Embryonic facial prominence (tissue), 1 donor: ENCODE results near the gene GSK3B.

ENCODE experiments used
- DNase-seq: peaks from one replicate; pipeline ENCODE4 v3.0.0-alpha.2; 2016; ENCODE audit errors: extremely low spot score

The GSK3B gene

DNA sequence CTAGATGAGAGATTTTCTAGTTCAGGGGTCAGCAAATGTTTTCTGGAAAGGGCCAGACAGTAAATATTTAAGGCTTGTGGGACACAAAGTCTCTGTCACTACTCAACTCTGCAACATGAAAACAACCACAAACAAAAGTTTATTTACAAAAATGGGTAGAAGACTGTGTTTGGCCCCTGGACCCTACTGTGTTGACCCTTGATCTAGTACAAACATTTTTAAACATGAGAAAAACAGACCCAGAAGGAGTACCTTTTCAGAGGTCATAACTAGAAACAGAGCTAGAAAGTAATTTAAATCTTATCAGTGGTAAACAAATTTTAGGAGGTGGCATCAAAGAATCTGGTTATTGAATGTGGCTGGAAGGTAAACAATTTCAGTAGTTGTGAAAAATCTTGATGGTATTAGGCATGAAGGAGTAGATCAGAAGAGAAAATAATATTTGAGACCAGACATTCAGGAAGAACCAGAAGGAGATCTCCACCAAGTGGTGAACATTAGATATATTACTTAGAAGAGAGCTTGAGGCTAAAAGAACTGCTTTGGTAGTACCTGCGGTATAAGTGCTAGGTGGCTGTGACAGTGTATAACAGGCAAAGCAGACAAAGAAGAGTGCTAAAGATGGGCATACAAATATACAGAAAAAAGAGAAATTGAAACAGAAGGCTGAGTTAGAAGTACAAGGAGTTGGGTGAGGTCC lies 210.6 kb downstream of the GSK3B start:
- DNase-seq = no peak

DNA sequence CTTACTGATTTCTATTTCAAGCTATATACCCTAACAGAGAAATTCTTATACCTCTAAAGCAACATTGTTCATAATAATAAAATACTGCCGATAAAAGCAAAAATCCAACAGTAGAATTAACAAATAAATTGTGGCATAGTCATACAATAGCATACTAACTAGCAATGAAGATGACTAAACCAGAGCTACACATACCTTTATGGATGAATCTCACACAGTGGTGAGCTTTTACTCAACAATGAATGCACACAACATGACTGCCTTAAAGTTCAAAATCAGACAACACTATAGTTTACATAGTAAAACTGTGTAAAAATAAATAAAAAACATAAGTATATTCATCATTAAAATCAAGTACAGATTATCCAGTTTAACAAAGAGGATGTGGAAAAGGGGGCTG lies 213.3 kb downstream of the GSK3B start:
- DNase-seq = no peak

DNA sequence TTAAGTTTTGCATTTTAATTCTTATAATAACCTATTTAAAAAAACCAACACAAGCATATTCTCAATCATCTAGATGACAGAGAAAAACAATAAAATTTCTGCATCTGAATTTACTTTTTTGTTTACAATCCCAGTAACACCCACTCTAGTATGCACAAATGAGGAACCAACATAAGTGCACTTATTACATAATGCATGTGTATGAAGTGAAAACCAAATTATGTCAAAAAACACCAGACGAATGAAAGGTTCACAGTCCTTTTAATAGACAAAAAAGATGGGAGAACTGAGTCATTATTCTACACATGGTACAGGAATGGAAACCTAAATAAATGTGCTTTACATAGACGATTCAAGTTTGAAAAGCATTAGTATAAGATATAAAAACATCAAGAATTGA lies 220.6 kb downstream of the GSK3B start:
- DNase-seq = no peak

DNA sequence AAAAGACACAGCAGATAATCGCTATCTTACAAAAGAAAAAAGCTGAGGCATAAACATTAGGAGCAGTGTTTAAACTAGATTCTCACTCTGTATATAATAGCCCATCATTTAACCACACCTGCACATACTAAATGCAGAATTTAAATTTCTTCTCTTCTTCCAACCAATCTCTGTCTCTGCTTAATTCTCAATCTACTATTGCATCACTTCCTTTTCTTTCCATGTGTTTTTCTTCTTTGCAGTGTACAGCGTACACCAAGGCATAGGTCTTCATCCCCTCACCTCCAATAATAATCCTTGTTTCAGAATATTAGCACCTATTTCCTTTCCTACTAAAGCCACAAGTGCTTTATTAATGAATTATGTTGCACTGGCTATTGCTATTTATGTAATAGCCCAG lies 221.5 kb downstream of the GSK3B start:
- DNase-seq = no peak

DNA sequence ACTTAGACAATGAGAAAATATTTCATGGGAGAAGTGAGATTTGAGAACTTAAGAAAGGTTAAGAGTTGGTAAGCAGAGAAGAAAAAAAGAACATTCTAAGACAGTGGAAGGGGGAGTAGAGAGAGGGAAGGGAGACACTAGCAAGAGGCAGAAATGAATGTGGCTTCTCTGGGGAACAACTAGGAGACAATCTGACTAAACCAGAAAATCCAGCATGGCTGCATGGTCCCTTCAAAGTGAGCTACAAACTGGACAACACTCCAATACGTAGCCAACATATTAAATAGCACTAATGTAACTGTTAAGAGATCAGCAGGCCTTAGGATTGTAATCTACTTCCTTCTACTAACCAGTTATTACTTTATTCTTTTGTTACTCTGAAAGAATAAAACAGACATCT lies 222.7 kb downstream of the GSK3B start:
- no peak for DNase-seq

DNA sequence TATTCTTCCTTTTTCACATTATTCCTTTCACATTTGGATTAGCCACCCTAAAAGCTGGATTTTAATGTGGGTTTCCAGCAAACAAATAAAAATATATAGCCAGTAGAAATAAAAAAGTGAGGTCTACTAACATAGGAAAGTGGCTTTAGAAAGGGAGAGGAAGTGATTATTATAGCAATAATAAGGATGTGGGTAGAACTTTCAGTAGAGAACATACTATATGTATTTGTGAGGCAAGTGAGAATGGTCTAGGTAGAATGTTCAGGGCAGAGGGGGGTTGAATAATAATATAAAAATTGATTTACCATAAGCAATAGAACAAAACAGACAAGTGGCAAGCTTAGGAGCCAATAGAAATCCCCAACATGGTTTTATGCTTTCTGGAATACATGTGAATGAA lies 223.7 kb downstream of the GSK3B start:
- DNase-seq = no peak

DNA sequence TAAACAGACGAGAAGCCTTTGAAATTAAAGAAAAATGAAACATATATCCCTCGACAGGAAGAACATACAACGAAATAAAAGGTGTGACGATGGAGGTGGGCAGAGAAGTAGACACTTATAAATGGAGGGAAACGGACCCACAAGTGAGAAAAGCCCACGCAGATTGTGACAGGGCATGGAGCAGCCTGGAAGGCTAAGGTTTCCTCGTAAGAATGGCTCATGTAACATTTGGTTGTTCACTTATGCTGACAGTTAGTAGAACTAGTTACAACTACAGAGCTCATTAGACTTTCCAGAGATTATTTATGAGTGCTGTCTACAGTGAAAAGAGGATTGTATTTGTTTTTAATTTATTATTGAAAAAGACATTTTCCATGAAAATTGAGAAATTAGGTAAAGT lies 229.8 kb downstream of the GSK3B start:
- DNase-seq = no peak

DNA sequence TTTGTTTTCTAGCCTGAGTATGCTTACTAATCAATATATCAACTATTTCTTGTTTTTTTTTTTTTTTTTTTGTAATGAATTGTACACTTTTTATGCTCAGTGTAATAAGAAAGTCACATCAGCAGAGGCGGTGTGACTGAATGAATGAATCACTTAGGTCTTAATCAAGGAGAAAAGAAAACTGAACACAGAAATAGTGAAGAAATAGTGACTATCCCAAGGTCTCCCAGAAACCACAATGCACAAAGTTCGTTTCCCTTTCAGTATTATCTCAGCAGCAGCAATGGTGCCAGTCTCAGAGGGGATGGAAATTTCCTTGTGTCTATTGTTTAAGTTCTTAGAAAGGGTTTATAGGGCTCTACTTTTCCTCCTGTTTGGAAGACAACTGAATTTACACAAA lies 231.6 kb downstream of the GSK3B start:
- no peak for DNase-seq

DNA sequence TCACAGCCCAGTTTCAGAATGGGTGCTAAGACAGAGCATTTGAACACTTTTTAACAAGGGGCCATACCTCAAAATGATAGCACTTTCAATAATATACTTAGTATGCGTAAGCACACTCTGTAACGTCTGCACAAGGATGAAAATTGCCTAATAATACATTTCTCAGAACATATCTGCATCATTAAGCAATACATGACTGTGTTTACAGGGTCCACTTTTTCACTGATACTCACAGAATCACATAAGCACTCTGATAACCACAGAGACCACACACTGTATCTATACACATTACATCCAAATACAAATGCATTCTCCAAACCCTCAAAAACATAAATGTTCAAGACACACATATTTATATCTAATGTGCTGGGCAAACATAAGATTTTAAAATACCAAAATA lies 232.6 kb downstream of the GSK3B start:
- DNase-seq = no peak

DNA sequence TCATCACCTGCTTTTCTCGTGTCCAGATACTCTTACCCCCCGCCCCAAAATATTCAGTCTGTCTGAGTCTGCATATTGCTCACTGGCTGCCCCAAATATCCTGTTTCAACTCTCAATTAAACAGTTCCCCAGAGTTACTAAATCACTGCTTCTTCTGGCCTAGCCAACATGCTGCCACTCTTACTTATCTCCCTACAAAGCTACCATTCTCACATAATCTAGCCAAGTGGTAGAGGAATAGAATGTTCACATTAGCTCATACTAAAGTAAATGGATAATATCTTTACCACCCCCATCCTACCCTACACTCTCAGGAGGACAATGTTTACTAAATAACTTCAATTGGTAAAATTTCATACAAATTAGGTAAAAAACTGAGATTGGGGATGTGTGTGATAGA lies 234.5 kb downstream of the GSK3B start:
- no peak for DNase-seq

DNA sequence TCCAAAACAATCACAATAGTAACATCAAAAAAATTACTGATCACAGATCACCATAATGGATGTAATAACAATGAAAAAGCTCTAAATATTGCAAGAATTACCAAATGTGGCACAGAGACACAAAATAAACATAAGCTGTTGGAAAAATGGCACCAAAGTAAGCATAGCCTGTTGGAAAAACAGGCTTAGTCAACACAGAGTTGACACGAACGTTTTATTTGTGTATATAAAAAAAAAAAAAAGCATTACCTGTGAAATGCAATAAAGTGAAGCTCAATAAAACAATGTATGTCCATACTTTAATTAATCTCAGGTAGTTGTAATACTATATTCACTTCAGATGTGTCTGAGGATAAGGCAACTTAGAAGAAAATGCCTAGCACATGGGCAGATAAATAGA lies 235.3 kb downstream of the GSK3B start:
- DNase-seq = no peak

DNA sequence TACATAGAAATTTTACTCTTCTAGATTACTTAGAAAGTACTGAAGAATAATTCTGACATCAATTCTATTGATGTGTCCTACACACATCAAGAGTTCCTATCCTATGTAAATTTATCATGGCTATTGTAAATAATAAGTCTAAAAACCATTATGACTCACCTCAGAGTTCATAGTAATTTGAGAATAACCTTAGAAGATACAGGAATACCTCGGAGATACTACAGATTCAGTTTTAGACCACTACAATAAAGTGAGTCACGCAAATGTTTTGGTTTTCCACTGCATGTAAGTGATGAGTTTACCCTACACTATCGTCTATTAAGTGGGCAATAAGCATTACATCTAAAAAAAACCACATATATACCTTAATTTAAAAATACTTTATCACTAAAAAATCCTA lies 237.6 kb downstream of the GSK3B start:
- DNase-seq = no peak

DNA sequence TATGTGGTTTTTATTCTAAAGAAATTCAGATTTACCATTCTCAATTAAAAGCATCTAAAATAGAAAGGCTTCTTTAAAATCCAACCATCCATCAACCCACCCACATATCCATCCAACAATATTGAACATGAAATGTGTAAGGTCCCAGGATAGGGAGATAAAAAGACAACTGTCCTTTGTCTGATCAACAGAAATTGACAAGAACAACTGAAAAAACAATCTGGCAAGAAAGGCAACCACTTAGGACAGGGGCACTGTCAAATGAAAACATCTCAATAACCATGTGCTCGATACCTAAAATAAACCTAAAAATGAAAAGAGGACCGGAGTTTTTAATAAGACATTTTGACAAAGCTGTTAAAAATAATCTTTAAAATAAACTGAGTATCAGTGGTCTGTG lies 245.1 kb downstream of the GSK3B start:
- DNase-seq = no peak

DNA sequence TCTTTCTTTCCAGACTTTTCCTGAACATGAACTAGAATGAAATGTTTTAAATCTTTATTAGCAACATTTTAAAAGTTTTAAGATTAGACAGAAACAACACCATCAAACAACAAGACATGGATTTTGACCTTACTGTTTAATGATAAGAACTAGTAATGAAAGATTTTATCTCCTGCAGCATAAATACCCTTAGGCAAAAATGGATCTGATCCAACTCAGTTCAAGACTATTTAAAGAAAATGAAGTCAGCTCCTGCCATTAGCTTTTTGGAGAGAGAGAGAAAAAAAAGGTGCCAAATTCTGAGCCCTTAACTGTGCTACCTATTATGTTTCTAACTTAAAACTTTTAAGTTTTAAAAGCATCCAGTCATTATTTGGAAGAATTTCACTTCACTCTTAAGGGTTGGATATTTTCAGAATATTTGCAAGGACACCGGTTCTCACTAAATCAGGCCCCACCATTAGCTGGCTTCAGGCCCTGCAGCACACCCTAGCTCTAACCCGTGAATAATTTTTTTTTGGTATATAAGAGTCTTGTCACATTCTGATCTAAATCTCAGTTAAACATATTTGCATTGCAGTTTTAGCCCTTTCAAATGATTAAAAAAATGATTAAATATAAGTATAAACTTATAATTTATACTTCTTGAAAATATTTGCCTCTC lies 252.3 kb downstream of the GSK3B start:
- no peak for DNase-seq

DNA sequence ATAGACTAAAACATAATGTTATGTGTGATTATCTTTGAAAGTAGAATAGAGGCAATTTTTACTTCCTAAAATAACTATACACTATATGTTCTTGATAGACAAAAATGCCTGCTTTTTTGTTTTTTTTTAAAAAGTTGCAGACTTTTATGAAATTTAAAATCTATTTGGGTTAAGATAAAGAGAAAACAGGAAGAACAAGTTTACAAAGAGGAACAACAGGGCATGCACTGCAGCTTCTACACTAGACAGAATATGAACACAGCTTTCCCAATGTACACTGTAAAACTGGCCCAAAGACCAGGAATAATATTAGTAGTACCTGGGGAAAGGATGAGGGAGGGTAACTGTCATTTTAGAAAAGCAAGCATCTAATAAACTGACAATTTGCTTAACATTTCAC lies 258.7 kb downstream of the GSK3B start:
- DNase-seq = no peak

DNA sequence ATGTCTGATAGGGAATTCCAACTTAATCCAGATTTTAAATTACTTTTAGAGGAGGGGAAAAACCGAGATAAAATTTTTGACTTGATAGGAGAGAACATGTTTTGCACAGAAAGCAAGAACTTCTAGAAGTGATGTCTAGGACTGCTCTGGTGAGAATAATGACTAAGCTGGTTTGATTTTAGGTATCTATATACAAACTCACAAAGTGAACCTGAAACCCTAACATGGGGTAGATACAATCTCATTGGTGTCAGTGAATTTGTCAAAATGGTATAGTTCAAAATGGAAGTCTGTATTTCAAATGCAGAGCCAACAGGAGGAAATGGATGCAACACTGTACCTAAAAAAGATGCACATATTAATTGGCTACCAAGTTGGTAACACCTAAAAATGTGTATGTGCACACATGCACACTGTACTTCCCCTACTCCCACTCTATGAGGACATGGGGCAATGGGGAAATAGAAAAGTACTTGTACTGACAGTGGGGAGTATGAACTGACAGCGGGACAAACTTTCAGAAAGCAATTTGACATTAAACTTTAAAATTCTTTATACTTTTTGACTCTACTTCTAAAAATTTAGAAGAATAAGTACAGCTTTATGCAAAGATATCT lies 259.4 kb downstream of the GSK3B start:
- DNase-seq = no peak

DNA sequence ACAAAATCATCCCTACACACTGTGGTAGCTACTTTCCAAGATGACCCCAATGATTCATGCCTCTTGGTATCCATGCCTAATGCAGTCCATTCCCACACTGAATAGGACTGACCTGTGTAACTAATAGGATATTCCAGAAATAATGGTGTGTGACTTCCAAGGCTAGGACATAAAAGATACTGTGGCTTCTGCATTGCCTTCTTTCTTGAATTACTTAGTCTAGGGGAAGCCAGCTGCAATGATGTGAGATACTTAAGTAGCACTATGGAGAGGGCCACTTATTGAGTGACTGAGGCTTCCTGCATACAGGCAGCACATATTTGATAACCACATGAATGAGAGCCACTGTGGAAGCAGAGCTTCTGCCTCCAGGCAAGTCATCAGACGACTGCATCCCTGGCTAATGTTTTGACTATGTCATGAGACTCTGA lies 262.3 kb downstream of the GSK3B start:
- DNase-seq = no peak

DNA sequence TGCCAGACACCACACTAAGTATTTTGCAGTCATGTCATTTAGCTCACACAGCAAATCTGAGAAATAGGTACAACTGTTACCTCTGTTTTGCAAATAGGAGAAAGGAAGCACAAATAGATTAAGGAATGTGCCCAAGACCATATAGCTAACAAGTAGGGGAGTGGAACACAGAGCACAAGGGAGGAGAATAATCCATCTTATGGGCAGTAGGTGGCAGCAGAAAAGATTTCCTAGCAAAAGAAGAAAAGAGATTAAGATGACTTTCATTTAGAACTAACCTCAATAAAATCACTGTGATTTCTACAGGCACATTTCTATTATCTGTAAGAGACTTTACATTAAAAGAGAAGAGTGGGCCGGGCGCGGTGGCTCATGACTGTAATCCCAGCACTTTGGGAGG lies 263.2 kb downstream of the GSK3B start:
- DNase-seq = no peak

DNA sequence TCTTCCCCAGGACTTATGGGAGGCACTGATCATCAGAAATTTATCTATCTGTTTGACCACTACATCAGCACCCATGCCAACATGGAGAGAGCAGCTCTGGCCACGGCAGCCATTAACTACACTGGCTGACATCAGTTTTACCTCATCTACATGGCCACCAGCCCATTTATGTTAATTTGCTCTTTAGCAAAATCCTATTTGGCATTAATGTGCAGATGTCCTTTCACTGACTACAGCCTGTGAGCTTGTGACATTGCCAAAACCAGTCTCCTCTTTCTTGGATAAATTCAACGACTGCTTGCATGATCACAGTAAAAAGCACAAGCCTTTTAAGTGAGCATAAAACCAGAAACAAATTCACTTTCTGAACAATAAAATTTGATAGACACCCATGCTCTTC lies 264.8 kb downstream of the GSK3B start:
- DNase-seq = no peak

DNA sequence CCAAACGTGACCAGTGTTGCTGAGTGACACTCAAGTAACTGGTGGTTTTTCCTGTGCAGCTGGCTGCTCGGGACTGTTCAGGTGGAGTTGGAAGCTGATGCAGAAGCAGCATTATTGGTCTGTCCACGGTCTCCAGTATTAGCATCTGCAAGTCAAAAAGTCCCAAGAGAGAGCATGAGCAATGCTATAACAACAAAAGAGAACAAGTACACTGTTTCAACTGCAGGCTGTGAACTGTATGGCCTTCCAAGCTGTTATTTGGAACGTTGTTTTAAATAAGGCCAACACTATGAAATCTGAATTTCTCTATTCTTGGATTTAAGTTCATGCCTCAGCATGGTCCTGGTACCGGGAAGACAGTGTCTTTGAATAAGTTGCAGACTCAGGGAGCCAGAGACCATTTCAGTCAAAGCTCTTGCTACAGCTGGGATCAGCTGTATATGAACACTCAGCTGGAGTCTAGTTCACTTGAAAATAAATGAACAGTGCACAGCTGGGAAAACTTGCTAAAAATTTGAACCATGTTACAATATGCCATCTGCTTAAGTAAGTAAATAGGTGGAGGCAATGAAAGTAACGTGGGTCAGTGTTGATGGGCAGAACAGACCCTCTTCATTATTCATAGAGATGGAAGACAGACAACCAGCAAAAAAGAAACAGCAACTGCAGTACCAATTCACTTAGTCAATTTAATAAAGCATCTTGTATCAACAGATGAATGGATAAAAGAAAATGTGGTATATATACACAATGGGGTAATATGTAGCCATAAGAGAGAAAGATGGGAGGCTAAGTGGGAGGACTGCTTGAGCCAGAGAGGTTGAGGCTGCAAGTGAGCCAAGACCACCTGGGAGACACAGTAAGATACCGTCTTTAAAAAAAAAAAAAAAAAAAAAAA lies 267.3 kb downstream of the GSK3B start:
- no peak for DNase-seq

DNA sequence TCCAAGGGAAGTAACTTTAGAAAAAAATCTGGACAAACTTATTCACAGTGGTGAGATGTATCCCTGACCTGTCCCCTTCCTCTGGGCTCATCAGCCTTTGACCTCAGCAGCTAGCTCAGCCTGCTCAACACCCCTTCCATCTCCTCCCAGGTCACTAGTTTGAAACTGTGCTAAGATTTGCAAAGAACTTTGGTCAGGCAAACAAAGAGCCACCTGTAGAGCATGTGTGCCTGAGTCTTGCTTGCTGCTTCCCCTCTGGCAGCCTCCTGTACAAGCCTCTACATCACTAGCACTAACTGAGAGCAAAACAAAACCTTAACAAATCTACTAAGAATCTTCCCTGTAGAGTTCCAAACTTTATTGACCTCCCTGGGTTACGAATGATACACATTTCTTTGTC lies 268.4 kb downstream of the GSK3B start:
- DNase-seq = no peak

DNA sequence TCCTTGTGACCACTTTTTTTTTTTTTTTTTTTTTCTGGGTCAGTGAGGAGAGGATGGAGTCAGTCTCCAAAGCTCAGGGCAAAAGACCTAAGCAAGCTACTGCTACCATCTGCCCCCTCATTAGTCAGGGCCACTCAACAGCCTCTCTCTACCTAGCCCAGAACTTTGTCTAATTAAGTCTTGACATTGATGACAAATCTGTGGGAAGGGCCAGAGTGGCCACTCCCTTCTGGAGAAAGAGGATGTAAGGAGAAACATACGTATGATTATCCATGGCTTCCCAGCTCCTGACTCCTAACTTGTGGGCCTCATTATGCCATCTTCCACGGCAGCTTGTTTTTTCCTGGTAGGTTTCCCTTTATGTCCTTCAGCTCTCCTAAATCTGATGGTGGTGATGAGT lies 274.4 kb downstream of the GSK3B start:
- DNase-seq = no peak
